HG03442 (cell line): ENCODE results near the gene LPP.

Experiments
- ATAC-seq: cut with Tn5 transposase; IDR thresholded peaks from one replicate; pipeline ENCODE4 v1.9.1; 2021; ENCODE audit warnings: mild to moderate bottlenecking, moderate library complexity; ENCODE audit not compliant: unreplicated experiment

Gene LPP

GRCh38 chr3:188875413-188875812 lies 721.5 kb downstream of the LPP start:
- ATAC-seq, result no peak

DNA sequence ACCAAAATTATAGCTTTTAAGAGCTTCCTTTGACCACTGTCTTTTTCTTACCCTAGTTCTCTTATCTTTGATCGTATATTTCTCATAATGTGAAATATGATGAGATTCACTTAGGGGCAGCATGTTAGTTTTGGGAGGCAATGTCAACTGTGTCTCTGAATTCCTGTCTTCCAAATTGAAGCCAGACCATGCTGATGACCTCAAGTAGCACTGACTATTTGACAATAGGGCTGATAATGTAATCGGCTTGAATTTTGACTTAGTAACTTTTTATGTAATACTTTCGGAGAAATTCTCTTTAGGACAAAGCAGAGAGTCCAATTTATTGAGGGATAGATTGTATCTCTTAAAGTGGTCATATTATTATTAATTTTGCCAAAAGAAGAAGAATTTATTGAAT lies 722.4 kb downstream of the LPP start:
- no peak for ATAC-seq

DNA sequence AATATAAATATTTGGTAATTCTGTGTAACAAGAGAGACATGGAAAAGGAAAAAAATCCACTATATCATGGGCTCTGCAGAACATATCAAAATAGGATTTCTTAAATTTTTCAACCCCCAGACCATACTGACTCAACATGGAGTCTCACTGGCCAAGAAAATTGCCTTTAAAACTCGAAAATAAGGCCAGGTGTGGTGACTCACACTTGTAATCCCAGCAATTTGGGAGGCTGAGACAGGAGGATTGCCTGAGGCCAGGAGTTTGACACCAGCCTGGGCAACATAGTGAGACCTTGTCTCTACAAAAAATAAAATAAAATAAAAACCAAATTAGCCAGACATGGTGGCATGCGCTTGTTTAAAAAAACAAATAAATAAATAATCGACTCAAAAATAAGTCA lies 723.4 kb downstream of the LPP start:
- no peak for ATAC-seq

- no peak for ATAC-seq
These were observed 724.1 kb downstream of the LPP start for GRCh38 chr3:188878076-188878475.

GRCh38 chr3:188881954-188882641 lies 728.1 kb downstream of the LPP start:
- ATAC-seq, result no peak

DNA sequence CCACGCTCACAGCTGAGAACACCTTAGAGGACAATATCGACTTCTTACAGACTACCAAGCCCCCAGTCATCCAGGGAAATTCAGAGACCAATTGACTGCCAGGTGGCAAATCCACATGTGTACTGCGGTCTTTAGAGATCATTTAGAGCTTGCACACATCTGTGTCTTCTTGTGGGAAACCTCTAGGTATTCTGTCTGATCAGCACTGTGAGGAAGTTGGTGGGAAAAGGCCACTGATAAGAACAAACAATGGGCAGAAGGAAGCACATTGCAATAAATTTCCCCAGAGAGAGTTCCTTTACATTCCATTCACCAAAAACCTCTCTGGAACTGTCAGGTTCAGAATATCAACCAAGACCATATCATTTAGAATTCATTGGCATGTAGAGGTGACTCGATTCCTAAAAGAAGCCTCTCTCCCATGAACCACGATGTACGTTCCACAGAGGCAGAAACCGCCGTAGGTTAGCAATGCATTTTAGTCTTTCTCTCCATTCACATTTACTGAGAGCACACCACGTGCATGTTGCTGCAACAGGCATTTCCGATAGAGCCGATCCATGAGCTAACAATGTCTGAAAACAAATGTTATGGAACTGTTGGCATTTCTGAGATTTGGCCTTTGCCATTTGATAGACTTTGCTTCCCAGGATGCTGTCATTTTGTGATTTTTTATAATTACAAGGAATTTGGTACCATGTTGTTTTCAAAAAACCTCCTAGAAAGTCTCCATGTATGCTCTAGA lies 730.5 kb downstream of the LPP start:
- no peak for ATAC-seq

DNA sequence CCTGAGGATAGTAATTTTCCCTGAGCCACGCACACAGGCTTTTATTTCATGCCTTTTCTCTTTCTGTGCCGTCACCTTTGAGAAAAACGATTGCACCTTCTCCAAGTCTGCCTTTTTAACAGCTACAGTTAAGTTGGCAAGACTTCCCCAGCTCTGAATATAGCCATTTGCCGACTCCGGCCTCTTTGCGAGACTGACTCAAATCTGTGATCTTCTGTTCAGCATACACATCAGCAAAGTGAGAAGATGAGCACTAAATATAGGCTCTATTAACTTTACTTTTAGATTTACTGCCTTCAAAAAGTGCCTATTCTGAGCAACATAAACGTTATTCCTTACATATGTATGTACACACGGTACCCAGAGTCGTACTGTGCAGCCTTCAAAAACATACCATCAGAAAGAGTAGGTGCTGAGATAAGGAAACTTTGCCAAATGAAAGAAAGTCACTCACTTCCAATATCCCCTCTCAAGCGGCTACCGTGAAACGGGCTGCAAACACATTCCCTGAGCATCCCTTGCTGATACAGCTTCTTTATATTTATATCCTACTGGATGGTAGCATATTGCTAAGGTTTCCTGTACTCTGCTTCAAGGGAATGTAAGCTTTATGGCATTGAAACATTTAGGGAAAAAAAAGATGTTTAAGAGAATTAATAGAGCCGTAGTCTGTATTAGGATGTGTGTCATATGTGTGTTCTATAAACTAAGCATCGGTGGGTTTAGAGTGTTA lies 734.5 kb downstream of the LPP start:
- ATAC-seq, result no peak

DNA sequence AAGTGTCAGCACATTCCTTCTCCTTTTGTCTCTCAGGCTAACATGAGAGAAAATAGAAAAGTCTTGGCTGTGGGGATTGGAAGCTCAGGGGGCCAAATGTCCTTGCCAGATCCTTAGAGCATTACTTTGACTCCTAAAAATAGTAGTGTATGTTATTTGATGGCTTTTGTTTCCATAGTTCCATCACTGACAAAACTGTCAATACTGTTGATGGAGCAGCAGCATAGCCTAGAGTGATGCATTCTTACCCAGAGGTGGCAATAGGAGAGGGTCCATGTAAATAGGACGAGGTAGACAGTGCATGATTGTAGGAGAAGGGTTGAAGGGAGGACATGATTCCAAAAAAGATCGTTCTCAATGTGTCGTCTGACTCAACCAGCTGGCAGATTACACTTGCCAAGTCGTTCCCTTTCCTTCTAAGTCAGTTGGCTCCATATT lies 735.1 kb downstream of the LPP start:
- ATAC-seq, result no peak

GRCh38 chr3:188890572-188891270 lies 736.8 kb downstream of the LPP start:
- no peak for ATAC-seq

DNA sequence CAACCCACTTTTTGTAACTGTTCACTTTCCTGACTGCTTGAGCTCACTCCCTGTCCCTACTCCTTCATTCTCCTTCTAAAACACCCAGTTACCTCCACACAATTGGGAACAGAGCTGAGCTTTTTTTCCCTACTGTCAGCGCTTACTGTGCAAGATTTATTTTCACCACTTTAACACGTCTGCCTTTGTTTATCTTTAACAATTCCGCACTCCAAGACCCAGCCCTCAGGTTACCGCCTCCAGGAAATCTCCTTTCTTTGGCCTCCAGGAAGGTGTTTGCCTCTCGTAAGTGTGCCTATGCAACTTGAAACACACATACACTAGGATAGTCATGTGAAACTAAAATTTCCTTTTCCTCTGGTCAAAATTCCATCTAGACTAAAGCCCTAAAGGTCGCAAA lies 745.9 kb downstream of the LPP start:
- no peak for ATAC-seq

- ATAC-seq, result no peak
These were observed 746.5 kb downstream of the LPP start for GRCh38 chr3:188900421-188900951.

- no peak for ATAC-seq
These were observed 747.2 kb downstream of the LPP start for GRCh38 chr3:188901126-188901525.

DNA sequence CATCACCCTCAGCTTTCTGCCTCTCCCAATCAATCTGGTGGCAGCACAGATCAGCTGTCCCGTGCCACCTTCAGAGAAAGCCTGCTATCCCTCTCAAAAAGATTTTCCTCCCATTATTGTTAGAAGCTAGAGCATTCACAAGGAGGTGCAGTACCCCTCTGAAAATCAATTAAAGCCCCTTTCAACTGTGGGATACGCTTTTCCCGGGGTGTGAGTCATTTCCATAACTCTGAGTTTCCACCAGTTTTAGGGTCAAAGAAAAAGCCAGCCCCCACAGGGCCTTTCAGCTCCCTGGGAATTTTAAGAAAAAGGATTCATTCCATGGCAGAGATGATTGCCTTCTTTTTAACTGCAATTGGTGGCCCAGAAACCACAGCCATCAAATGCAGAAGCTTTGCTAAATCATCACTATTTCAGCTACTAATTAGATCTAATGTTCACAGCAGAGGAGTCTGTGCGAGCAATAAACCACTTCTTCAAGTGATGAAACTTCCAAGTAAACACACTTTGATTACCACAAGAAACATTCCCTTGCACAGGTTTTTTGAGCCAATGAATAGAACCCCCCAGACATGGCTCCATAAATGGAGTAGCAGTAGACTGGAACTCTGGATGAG lies 747.8 kb downstream of the LPP start:
- ATAC-seq, result no peak

- ATAC-seq, result no peak
These were observed 750.7 kb downstream of the LPP start for GRCh38 chr3:188904670-188905069.

- ATAC-seq, result no peak
These were observed 751.6 kb downstream of the LPP start for GRCh38 chr3:188905547-188905946.

- ATAC-seq, result no peak
These were observed 752.3 kb downstream of the LPP start for GRCh38 chr3:188906236-188906635.

DNA sequence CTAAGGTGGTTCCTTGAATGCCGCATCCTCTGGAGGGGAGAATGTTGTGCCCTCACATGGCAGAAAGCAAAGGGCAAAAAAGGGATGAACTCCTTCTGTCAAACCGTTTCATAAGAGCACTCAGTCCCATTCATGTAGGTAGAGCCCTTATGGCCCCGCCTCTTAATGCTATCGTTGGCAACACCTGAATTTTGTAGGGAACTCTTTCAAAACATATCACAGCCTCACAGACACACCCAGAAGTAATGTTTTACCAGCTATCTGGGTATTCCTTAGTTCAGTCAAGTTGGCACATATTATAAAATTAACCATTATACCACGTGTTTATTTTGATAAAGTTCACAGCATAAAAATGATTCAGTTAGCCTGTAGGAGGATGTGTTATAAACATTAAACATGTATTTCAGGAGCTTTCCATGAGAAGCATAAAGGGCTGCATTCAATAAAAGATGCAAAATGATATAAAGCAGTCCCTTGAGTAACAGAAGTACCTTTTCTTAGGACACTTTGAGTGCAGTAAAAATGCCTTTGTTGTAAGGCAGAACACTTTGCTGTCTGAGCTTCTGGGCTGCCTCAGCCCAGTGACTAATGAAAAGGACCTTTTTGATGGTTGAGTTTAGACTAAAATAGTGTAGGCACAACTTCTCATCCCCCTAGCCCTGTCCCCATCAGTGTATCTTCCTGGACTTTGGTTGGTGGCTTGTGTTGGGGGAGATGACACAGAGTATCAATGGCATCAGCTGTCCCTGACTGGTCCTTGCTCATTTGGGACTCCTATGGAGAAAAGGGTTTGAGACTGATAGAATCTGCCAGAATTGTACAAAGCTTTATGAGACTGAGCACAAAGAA lies 754.3 kb downstream of the LPP start:
- ATAC-seq, result no peak

DNA sequence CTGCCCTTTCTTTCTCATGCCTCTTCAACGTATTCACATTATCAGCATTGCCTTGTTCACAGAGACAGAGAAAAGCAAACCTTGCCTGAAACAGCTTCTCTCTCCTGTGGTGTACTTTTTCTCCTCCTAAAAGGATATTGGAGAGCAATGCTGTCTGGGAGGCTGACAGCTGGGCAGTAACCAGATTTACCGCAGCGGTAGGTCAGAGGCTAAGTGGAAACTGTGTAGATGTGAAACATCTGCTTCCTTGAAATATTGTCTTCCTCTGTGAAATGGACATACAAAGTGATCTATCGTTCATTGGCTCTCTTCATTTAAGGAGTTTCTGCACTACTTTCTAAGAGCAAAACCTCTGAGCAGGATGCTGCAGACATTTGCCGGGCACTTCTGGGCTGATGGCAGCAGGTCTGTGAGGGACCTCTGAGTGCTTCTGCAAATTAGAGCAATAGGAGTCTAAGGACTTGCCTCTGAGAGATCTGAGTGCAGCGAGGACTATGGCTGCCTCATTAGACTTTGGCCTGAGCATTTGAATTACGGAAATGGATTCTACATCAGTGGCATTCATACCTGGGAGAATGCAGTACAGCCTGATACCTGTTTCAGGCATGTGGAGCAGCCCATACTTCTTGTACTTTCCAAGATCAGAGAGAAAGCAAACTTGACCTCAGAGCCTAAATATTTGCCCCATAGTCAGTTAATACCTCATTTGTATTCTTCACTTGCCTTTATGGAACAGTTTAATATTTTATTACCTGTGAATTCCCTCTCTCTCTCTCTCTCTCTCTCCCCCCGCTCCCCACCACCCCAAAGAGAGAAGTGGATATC lies 757.3 kb downstream of the LPP start:
- no peak for ATAC-seq

DNA sequence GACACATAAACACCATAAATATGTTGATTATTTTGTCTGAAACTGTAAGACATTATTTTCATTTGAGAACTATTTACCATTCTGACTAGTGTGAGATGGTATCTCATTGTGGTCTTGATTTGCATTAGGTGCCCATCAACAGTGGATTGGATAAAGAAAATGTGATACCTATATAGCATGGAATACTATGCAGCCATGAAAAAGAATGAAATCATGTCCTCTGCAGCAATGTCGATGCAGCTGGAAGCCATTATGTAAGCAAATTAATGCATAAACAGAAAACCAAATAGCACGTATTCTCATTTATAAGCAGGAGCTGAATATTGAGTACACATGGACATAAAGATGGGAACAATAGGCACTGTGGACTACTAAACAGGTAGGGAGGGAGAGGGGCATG lies 759.1 kb downstream of the LPP start:
- no peak for ATAC-seq
